Adrenal gland (tissue), 12 donors: Measurements from ENCODE around the gene MCF2L. TPM values are rescaled to one million over a fixed set of nuclear protein-coding genes. Genes with fewer than 3 reads are reported as not detected.

Source experiments
- DNase-seq, 7 donors: peaks; one replicate each; pipeline ENCODE4 v3.0.0-alpha.2; 2019 to 2020
- H3K27ac ChIP-seq, 5 donors: fragments of 200-600 bp; sonication (generic) in 4 of 5; 1 replicate in 3 of 5; 2 replicates in 2 of 5; pipeline versions ENCODE4 v1.5.1 to v1.8.0; 2016 to 2020; ENCODE audit warnings: mild to moderate bottlenecking in 1 of 5
- H3K27me3 ChIP-seq: fragments of 200-600 bp; 2 replicates; pipeline ENCODE4 v1.8.0; 2021
- H3K36me3 ChIP-seq, 2 donors: fragments of 200-600 bp; replicated peaks in 1 of 2; 1 replicate in 1 of 2; 2 replicates in 1 of 2; pipeline versions ENCODE4 v1.5.1 to v1.8.0; 2018 to 2022
- H3K4me1 ChIP-seq, 2 donors: fragments of 200-600 bp; replicated peaks in 1 of 2; 1 replicate in 1 of 2; 2 replicates in 1 of 2; pipeline versions ENCODE4 v1.5.1 to v1.8.0; 2018 to 2021
- H3K4me3 ChIP-seq, 4 donors: fragments of 200-600 bp; sonication (generic) in 3 of 4; one replicate each; pipeline ENCODE4 v1.5.1; 2016 to 2018
- H3K9me3 ChIP-seq, 3 donors: fragments of 200-600 bp; sonication (generic) in 1 of 3; replicated peaks in 1 of 3; 1 replicate in 2 of 3; 2 replicates in 1 of 3; pipeline versions ENCODE4 v1.5.1 to v1.8.0; 2016 to 2021
- CTCF ChIP-seq, 6 experiments: fragments of 450-650 bp in 4 of 6; fragments of 200-600 bp in 2 of 6; sonication (generic) in 1 of 6; IDR thresholded peaks; 1 replicate in 5 of 6; 2 replicates in 1 of 6; pipeline versions ENCODE4 v1.5.1 to v1.8.0; 2016 to 2021; ENCODE audit warnings: antibody characterized with exemption in 6 of 6, mild to moderate bottlenecking in 2 of 6, moderate library complexity in 1 of 6
- POLR2A ChIP-seq, 2 donors: fragments of 450-650 bp; IDR thresholded peaks; one replicate each; pipeline ENCODE4 v1.6.1; 2017; ENCODE audit warnings: antibody characterized with exemption in 2 of 2, mild to moderate bottlenecking in 2 of 2, moderate library complexity in 1 of 2
- WGBS, 4 donors: extraction: QIAGEN DNeasy Blood & Tissue Kit in 2 of 4; methylation state at CpG; one replicate each; pipeline versions ENCODE4 v1.1.5 to v1.1.7; 2013 to 2017; 5-methylcytosine and 5-hydroxymethylcytosine counted together
- intact Hi-C, 2 donors: fragments of 100-400 bp; cut with DNase I; formaldehyde crosslinking; loops; one replicate each; pipeline versions ENCODE4 v1.14.1 to v1.15.0; 2022 to 2023
- polyA plus RNA-seq, 3 donors: library from polyadenylated mRNA; stranded (reverse); fragments of 200-250 nt in 2 of 3; fragments of 350-450 nt in 1 of 3; fragmentation: Illumina TruSeq in 1 of 3; extraction: RNeasy Lipid Tissue Mini Kit (QIAGEN cat#74804) in 1 of 3; gene quantifications; one replicate each; pipeline ENCODE4 v1.2.3, GENCODE V29; 2013 to 2014
- total RNA-seq, 9 donors: library from RNA; depleted of rRNA in 4 of 9; stranded (reverse); fragments of >200 nt in 4 of 9; fragments of 120-200 nt in 1 of 9; fragmentation: NEBNext Ultra II Directional in 1 of 9; extraction: Animal tissue kit (Norgen Biotek cat#: 25700) in 1 of 9; gene quantifications; one replicate each; pipeline versions ENCODE4 v1.1.0 to v1.2.4, GENCODE V29; 2013 to 2023
- donor health status: healthy with polysubstance abuse.
- donor health status: Bipolar disorder and iron deficiency.
- donor health status: DM: yes; HTN: yes; CAD: no.
- donor health status: DM: no; HTN: no; CAD: no.
- donor health status: DM: no; HTN: no; CAD: no.
- donor health status: DM: yes; HTN: yes; CAD: no.

The MCF2L gene
- total and polyA plus RNA-seq, 12 donors: 7.6 to 49.0 (median 15.3) TPM

- WGBS, 4 donors: 80 to 89% (median 86%) methylated on average over 3 to 14 of the region's 14 CpGs
- no peak for DNase-seq
- H3K4me1 ChIP-seq: no peaks in the 10 kb centered on the region
- TF ChIP-seq POLR2A (IDR thresholded peaks at IDR 0.05) (no peak), CTCF (IDR thresholded peaks at IDR 0.05) (no peak)
- no peaks in the 10 kb centered on the region for H3K9me3 ChIP-seq
- H3K27me3 ChIP-seq: no peaks in the 10 kb centered on the region
- no peak overlapping the region for H3K27ac ChIP-seq
- no peaks in the 10 kb centered on the region for H3K36me3 ChIP-seq
- intact Hi-C loops: no loop called here
- H3K4me3 ChIP-seq: no peak overlapping the region
Observed at GRCh38 chr13:113004126-113004525, 35.1 kb downstream of the MCF2L start.

GRCh38 chr13:113005076-113005865 lies 36.3 kb downstream of the MCF2L start:
- TF ChIP-seq POLR2A (IDR thresholded peaks at IDR 0.05) (no peak), CTCF (IDR thresholded peaks at IDR 0.05) (no peak)
- DNase-seq: no peak
- H3K4me3 ChIP-seq: no peak overlapping the region
- intact Hi-C loops: no loop called here
- no peaks in the 10 kb centered on the region for H3K27me3 ChIP-seq
- no peaks in the 10 kb centered on the region for H3K9me3 ChIP-seq
- no peak overlapping the region for H3K27ac ChIP-seq
- WGBS, 4 donors: 80 to 87% (median 81%) methylated on average over 21 to 26 of the region's 26 CpGs
- peaks cover 0 to 7% of the 10 kb centered on the region in 2 donors for H3K4me1 ChIP-seq
- H3K36me3 ChIP-seq: no peaks in the 10 kb centered on the region

- H3K27me3 ChIP-seq: no peaks in the 10 kb centered on the region
- intact Hi-C loops: no loop called here
- no peaks in the 10 kb centered on the region for H3K9me3 ChIP-seq
- DNase-seq: no peak
- 78 to 86% (median 82%) methylated on average over 4 to 15 of the region's 15 CpGs for WGBS, 4 donors
- H3K4me1 ChIP-seq: peaks cover 0 to 12% of the 10 kb centered on the region in 2 donors
- no peak overlapping the region for H3K4me3 ChIP-seq
- H3K36me3 ChIP-seq: no peaks in the 10 kb centered on the region
- H3K27ac ChIP-seq: no peak overlapping the region
- TF ChIP-seq POLR2A (IDR thresholded peaks at IDR 0.05) (no peak), CTCF (IDR thresholded peaks at IDR 0.05) (no peak)
Observed at GRCh38 chr13:113005997-113006396, 37.0 kb downstream of the MCF2L start.

GRCh38 chr13:113006660-113007059 lies 37.6 kb downstream of the MCF2L start:
- Histone ChIP-seq H3K36me3 (no peaks in the 10 kb centered on the region), H3K9me3 (no peaks in the 10 kb centered on the region), H3K4me3 (no peak overlapping the region), H3K27ac (no peak overlapping the region), H3K27me3 (no peaks in the 10 kb centered on the region), H3K4me1 (peaks cover 0 to 12% of the 10 kb centered on the region in 2 donors)
- intact Hi-C loops: no loop called here
- WGBS, 4 donors: 71 to 86% (median 80%) methylated on average over 4 to 16 of the region's 16 CpGs
- no peak for DNase-seq
- TF ChIP-seq CTCF (IDR thresholded peaks at IDR 0.05) (no peak), POLR2A (IDR thresholded peaks at IDR 0.05) (no peak)
